Raji (cell line): ENCODE data around the gene PCDH15.

Experiments
- POLR2A ChIP-seq: IDR thresholded peaks from 2 replicates; pipeline ENCODE4 v1.6.1; 2011; ENCODE audit warnings: low read depth, low read length, control low read depth; ENCODE audit not compliant: insufficient read depth

PCDH15 gene

DNA sequence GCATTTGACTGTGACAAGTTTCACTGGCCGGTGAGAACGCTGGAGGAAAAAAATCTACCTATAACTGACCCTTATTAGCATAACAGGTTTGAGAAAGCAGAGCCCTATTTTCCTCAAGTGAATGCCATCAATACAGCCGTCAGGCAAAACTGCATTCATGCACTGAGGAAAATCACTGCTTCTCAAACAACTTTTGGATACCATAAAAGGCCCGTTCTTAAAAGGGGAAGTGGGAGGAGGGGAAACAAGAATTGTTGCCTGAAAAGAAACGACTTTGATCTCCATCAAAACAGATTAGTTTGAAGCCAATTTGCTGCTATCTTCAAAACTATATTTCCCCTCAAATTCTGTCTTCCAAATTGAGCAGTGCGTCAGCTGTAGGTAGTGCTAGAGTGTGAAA, 670.6 kb downstream of the PCDH15 start:
- TF ChIP-seq POLR2A = no peak

GRCh38 chr10:54125098-54125747, 675.8 kb downstream of the PCDH15 start:
- TF ChIP-seq POLR2A = no peak

DNA sequence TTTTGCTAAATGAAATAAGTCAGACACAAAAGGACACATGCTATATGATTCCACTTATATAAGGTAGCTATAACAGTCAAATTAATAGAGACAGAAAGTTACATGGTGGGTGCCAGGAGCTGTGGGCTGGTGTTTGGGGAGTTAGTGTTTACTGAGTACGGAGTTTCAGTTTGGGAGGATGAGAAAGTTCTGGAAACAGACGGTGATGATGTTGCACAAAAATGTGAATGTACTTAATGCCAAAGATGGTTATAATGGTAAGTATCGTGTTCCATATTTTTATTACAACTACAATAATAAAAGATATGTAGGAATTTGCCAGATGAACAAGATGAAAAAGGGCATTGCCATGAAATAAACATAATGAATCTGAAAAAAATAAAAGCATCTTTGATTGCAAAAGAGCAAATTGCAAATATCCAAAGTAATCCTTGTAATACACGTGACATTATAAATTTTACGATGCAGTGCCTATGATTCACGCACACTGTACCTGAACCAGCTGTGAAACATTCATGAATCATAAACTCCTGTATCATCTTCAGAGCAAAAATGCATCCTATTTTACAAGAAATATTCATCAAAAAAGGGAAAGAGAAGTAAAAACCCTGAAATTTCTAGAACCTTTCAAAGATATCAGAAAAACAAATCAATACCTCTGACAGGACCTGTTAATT, 676.7 kb downstream of the PCDH15 start:
- TF ChIP-seq POLR2A = no peak

- TF ChIP-seq POLR2A = no peak
These were observed 680.2 kb downstream of the PCDH15 start for GRCh38 chr10:54120806-54121205.

GRCh38 chr10:54108961-54109360, 692.1 kb downstream of the PCDH15 start:
- TF ChIP-seq POLR2A = no peak

DNA sequence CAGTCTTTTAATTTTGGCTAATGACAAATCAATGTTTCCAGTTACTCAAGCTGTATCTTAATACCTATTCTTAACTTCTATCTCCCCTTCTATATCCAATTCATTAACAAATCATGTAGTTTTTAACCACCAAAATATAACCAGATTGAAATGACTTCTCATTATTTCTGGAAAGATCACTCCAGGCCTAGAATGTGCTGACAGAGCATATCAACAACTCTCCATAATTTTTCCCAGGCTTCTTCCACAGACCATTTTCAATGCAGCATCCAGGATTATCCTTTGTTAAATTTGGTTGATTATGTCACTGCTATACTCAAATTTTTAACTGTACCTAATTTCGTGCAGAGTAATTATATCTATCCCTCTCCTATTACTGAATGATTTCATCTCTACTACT, 704.1 kb downstream of the PCDH15 start:
- no peak for TF ChIP-seq POLR2A

DNA sequence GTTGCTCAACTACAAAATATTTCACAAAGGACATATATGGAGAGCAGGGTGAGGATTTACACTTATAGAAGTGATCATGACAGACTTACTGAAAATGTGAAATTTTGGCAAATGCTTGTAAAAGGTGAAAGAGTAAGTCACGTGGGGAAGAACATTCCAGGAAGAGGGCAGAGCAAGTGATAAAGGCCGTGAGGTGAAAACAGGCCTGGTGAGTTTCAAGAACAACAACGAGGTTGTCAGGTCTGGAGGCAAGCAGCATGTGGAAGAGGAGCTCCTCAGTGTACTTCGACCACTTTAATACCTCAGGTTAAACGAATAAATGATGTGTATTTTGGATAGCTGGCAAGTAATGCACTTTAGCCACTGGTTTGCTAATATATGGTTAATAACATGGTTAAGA, 706.7 kb downstream of the PCDH15 start:
- no peak for TF ChIP-seq POLR2A

DNA sequence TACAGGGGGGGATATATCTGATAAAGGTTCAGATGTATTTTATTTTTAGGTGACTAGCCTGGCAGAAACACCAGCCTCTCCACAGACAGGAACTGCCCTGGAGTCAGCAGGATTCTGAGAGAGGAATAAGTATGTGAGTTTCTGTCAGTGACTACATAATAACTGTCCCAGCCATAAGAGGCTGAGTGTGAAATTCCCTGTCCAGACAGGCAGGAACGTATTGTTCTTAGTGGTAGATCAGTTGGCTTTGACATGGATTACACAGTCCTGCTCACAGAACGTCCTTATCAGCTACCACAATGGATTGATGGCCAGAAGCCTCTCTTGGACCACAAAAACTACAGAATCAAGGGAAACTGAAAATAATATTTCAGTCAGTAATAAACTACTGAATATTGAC, 709.8 kb downstream of the PCDH15 start:
- no peak for TF ChIP-seq POLR2A

DNA sequence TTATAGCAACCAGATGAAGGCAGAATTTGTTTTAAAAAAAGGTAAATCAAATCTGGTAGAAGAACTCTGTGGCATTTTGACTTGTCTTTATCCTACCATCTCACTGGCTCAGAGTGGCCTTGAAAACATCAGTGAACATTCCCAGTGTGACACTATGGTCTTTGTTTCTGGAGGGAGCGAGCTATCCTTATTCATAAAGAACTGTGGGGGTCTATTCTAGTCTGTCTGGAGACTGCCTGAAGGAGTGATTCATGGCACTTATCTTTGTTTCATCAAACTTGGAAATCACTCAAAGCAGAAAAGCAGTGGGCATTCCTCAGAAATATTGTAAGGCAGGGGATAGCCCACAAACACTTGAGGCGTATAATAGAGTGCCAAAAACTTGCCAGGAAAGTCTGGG, 719.1 kb downstream of the PCDH15 start:
- TF ChIP-seq POLR2A = no peak

- TF ChIP-seq POLR2A = no peak
These were observed 733.7 kb downstream of the PCDH15 start for GRCh38 chr10:54067361-54067760.

DNA sequence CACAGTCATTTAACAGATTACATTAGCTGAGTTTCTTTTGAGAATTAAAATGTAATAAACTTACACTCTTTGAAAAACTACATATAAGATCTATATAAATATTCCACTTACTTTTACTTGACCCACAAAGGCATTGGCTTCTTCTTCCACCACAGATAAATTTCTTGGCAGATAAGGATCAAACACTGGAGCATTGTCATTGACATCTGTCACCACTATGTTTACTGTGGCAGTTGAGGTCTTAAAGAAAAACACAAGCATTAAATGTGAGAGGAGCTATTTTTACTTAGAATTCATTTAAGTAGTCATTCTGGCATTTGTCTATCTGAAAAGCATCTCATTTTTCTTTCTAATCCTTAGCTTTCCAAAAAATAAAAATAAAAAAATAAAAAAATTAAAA, 734.4 kb downstream of the PCDH15 start:
- no peak for TF ChIP-seq POLR2A

- no peak for TF ChIP-seq POLR2A
These were observed 735.9 kb downstream of the PCDH15 start for GRCh38 chr10:54065106-54065505.

GRCh38 chr10:54064215-54064614, 736.8 kb downstream of the PCDH15 start:
- TF ChIP-seq POLR2A = no peak

DNA sequence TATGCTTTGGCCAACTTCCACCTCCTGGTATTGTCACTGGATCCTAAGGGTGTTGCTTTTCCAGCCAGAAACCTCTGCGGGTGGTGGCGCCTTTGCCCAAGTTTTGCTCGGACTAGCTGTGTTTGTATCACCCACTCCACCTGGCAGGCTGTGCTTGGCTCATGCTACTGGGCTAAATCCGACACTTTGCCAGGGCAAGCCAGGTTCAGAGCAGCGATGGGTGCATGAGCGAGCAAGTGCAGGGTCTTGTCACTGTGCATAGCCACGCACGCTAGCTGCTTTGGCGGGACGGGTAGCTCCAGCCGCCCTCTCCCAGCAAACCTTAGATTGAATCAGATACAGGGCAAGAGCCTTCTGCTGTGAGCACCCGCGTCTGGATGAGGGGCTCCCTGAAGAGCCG, 737.5 kb downstream of the PCDH15 start:
- no peak for TF ChIP-seq POLR2A

GRCh38 chr10:54060572-54060971, 740.5 kb downstream of the PCDH15 start:
- TF ChIP-seq POLR2A = no peak

DNA sequence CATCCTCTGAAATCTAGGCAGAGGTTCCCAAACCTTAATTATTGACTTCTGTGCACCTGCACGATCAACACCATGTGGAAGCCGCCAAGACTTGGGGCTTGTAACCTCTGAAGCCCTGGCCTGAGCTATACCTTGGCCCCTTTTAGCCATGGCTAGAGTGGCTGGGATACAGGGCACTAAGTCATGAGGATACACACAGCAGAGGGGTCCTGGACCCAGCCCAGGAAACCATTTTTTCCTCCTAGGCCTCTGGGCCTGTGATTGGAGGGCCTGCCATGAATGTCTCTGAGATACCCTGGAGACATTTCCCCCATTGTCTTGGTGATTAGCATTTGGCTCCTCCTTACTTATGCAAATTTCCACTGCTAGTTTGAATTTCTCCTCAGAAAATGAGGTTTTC, 743.7 kb downstream of the PCDH15 start:
- TF ChIP-seq POLR2A = no peak

DNA sequence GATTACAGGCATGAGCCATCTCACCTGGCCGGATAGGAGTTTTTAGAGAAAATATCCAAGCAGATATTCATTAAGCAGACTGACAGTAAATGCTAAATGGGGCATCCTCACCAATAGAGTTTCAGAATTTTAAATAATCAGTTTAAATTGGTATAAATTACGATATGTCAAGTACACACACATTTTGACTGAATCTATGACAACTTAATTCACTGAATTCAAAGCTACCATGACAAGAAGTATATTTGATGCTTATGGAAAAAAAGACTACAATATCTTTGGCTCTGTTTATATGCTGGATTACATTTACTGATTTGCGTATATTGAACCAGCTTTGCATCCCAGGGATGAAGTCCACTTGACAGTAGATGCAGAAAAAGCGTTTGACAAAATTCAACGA, 774.7 kb downstream of the PCDH15 start:
- no peak for TF ChIP-seq POLR2A

- no peak for TF ChIP-seq POLR2A
These were observed 789.9 kb downstream of the PCDH15 start for GRCh38 chr10:54011117-54011516.
